ENCODE data around the gene SRGAP2C.
"Not testable (repeated sequence)": the region's sequence is repeated elsewhere in the genome, so short reads cannot be mapped to it uniquely, and the experiment has no call there.

The SRGAP2C gene

DNA sequence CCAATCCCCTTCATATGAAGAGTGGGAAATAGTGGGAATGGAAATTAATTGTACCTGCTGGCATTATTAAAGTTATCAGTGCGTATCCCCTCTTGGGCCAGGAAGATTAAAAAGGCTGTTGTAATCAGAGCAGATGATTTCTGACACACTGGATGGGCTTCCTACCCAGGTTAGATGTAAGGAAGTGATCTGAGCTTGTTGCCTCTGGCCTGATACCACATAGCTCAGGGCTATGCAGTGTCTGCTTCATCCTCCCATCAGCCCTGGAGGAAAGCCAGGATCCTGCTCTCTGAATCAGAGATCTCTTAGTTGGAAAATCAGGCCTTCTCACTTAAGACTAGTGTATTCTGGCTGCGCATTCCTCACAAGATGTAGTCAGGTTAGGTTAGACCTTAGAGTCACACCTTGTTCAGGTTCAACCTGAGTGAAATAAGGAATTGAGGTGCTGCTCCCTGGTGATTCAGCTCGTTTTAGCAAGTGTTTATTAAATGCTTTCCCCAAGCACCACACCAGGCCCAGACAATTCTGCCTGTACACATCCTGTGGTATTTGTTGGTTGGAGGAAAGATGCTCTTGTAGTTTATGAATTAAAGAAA is 158.6 kb downstream of the SRGAP2C start:
- not testable (repeated sequence) for H3K27ac ChIP-seq

DNA sequence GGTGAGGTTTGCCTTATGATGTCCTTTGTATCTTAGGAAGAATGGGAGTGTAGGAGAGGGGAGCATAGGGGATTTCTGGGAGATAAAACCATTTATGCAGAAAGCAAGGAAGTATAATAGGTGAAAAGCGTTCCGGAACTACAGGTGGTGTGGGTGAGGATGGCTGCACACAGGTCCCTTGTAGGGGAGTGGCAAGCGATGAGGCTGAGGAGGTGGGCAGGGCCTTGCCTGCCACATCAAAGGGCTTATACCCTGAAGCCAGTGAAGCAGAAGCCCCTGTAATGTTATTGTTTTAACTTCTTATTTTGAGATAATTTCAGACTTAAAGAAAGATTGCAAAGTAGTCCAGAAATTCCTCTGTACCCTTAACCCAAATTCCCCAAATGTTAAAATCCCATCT is 159.6 kb downstream of the SRGAP2C start:
- not testable (repeated sequence) for H3K27ac ChIP-seq

GRCh38 chr1:121346654-121347053 is 161.9 kb downstream of the SRGAP2C start:
- H3K27ac ChIP-seq: not testable (repeated sequence)

GRCh38 chr1:121347476-121347875 is 162.7 kb downstream of the SRGAP2C start:
- H3K27ac ChIP-seq: not testable (repeated sequence)

GRCh38 chr1:121348115-121348514 is 163.3 kb downstream of the SRGAP2C start:
- H3K27ac ChIP-seq: not testable (repeated sequence)

DNA sequence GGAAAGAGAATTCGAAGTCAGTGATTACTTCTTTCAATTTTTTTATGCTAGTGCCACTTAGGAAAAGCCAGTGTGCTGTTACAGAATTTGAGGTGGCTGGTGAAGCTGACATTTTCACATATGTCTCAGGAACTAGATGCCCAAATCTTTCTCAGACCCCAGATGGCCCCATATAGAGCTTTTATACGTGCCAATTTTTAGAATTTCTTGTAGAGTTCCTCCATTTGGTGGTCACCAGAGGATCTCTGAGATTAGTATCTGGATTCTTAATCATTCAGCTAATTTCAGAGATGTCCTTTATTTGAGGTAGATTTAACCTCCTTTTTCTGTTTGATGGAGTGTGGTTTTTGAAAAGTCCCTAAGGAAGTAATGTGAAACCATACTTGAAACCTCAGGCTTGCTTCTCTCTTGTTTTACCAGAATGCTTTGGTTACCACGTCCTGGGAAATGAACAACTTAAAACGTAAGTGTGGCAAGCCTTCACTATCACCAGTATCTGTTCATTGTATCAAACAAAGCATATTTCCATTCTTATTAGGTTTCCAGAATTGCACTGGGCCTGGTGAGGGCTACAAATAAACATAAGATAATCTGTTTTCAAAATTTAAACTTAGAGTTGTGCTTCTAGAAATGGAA is 164.7 kb downstream of the SRGAP2C start:
- H3K27ac ChIP-seq: not testable (repeated sequence)

- H3K27ac ChIP-seq: not testable (repeated sequence)
These were observed 171.1 kb downstream of the SRGAP2C start for GRCh38 chr1:121355711-121356420.

DNA sequence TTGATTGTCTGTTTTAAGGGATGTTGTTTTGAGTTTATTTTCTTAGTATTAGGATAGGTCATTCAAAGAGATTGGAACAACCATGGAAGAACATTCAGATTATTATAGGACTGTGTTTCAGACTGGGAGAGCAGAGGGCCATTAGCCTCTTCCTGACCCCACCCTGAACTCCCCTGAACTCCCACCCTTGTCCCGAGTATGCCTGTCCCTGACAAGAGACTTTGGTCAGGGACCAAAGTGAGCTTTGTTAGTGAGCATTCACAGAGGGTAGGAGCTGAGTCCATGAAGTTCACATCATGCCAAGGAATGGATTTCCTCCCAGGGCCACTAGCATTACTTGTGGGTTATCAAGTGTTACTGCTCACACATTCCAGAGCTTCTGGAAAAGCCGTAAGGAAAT is 172.0 kb downstream of the SRGAP2C start:
- H3K27ac ChIP-seq: not testable (repeated sequence)

DNA sequence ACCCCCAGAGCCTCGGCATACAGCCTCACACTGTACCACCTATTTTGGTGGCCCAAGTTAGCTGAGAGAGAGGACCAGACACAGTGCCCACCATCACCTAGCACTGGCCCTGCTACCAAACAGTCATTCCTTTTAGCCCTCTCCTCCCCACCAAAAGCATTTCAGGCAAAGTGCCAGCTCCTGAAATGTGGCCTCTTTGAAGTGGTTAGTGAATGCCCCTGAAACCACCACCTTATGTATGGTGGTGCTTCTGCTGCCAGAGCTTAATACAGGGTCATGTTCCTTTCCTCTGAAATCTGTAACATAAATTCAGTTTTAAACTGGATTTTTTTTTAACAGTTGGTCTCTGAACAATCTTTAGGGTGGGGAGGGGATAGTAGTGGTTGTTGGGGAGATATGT is 175.8 kb downstream of the SRGAP2C start:
- not testable (repeated sequence) for H3K27ac ChIP-seq

GRCh38 chr1:121361451-121362233 is 176.9 kb downstream of the SRGAP2C start:
- not testable (repeated sequence) for H3K27ac ChIP-seq

DNA sequence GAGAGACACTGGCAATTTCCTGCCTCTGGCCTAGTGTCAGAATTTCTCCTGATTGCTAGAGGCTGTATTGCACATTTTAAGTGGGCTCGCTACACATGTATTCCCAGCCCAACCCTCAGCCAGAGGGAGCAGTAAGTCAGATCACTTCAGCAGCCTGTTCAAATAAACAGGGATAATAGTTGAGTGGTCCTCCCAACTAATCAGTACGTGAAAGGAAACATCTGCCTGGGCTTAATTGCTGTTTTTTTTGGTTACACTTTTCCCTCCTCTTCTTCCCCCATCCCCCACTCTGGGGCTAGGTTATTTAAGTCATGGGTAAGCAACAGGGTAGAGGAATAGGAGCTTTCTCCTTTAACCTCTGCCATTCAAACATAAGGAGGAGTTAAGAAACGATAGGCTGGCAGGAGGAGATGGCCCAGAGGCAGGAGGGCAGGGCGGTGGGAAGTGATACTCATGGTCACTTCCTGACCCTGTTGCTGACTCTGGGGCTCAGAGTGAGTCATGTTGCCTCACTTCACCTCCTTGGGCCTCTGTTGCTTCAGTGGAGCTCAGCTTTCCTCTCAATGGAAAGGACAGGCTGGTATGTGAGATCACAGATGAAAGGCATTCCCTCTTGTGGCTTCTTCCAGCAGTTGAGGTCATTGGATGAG is 177.6 kb downstream of the SRGAP2C start:
- H3K27ac ChIP-seq: not testable (repeated sequence)

GRCh38 chr1:121365316-121365715 is 180.5 kb downstream of the SRGAP2C start:
- not testable (repeated sequence) for H3K27ac ChIP-seq

GRCh38 chr1:121365723-121366122 is 180.9 kb downstream of the SRGAP2C start:
- not testable (repeated sequence) for H3K27ac ChIP-seq

- H3K27ac ChIP-seq: not testable (repeated sequence)
These were observed 181.4 kb downstream of the SRGAP2C start for GRCh38 chr1:121366171-121366570.

DNA sequence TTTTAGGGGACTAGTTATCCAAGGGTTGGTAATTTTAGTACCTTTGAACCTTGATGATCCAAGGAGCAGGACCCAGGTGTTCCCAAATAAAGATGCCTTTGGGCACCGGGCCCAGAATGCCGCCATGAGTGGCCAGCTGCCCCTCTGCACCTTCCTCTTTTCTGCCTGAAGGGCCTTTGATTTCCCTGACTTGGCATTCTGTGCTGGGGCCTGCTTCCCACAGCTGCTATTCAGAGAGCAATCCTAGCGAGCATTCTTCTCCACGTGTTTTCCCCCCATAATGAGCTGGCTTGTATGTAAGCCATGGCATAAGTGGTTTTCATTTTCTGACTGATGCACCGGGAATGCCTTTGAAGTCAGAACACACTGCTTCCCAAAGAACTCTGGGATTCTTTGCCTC is 184.1 kb downstream of the SRGAP2C start:
- H3K27ac ChIP-seq: not testable (repeated sequence)

DNA sequence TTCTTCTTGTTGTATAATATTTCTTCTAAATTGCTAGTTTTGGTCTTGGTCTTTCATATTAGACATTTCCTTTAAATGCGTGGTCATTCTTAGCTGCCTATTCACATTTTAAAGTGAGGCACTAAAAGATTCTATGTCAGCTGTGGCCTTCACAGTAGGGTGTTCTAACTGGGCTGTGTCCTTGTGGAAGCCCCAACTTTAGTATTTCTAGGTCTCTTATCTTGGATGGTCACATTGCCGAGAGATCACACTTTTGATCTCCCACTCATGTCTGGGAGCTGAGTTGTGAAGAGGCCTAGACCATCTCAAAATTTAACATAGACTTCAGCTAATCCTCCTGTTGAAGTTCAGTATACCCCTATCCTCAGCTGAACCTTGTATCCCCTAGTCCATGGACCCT is 185.2 kb downstream of the SRGAP2C start:
- H3K27ac ChIP-seq: not testable (repeated sequence)

DNA sequence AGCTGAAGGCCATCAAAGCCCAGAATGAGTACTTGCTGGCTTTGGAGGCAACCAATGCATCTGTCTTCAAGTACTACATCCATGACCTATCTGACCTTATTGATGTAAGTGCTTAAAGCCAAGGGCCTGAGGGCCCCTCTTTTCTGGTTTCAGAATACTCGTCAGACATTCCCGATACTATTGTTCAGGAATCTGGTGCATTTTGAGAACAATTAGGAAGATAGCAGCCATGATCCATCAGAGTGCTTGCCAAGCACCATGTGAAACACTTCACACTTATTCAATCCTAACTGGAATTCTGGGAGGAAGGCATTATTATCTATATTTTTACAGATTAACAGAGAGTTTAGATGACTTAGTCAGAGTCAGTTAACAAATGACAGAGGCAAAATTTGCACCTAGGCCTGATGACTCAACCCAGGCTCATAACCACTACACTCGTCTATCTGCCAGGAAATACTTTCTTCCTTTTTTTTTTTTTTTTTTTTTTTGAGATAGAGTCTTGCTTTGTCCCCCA is 190.1 kb downstream of the SRGAP2C start:
- H3K27ac ChIP-seq: not testable (repeated sequence)

DNA sequence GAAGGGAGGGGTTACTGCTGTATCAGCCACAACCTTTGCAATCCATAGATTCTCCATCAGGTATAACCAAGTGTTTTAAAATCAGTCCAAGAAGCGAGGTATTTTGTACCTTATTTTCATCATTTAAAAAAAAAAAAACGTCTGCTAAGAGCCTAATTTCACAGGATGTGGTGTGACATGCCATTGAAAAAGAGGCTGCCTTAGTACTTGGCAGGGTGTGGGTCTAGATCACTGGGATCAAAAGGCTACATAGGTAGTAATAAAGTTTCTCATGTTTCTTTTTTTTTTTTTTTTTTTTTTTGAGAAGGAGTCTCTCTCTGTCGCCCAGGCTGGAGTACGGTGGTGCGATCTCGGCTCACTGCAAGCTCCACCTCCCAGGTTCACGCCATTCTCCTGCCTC is 192.2 kb downstream of the SRGAP2C start:
- H3K27ac ChIP-seq: not testable (repeated sequence)

GRCh38 chr1:121378757-121379156 is 194.0 kb downstream of the SRGAP2C start:
- not testable (repeated sequence) for H3K27ac ChIP-seq

GRCh38 chr1:121384754-121385153 is 200.0 kb downstream of the SRGAP2C start:
- H3K27ac ChIP-seq: not testable (repeated sequence)

- not testable (repeated sequence) for H3K27ac ChIP-seq
These were observed 200.4 kb downstream of the SRGAP2C start for GRCh38 chr1:121385162-121385561.
